ENCODE measurements around the gene RNPEP. TPM values are rescaled to one million over a fixed set of nuclear protein-coding genes. Genes with fewer than 3 reads are reported as not detected.
A peak's percentile ranks its signal among the peaks of the same experiment; 100 is the strongest.

The RNPEP gene
- total and polyA plus RNA-seq, 2 of the 13 experiments (the other 11 are each of a cell fraction or from before 2014, with no cell fraction given): 20.6 to 38.4 TPM

GRCh38 chr1:201982623-201983379 is at the start of gene RNPEP (continued):
- TF ChIP-seq ZBTB40 (IDR thresholded peaks at IDR 0.05) (no peak; the same call in 1 of the 2 replicates), ZBTB40 (CRISPR knock-in tag; IDR thresholded peaks at IDR 0.05) (peak; percentile 77), ZNF251 (CRISPR knock-in tag; IDR thresholded peaks at IDR 0.05) (no peak), ZBTB26 (CRISPR knock-in tag; IDR thresholded peaks at IDR 0.05; ENCODE audit: borderline replicate concordance) (no peak), ZNF484 (CRISPR knock-in tag; IDR thresholded peaks at IDR 0.05; ENCODE audit: borderline replicate concordance, low read depth) (no peak), ZNF441 (CRISPR knock-in tag; IDR thresholded peaks at IDR 0.05; ENCODE audit: borderline replicate concordance) (no peak), ZNF512B (CRISPR knock-in tag; IDR thresholded peaks at IDR 0.05; ENCODE audit: borderline replicate concordance) (0 out of 2 replicates have a peak, but pooled peaks have one; percentile 50), ZNF841 (CRISPR knock-in tag; IDR thresholded peaks at IDR 0.05; ENCODE audit: borderline replicate concordance) (peak; percentile 51; the same call in 1 of the 2 replicates), ZNF101 (CRISPR knock-in tag; IDR thresholded peaks at IDR 0.05; ENCODE audit: borderline replicate concordance, low read depth) (0 out of 2 replicates have a peak, but pooled peaks have one; percentile 27), ZFAT (CRISPR knock-in tag; conservative IDR thresholded peaks at IDR 0.05) (no peak), ETS1 (CRISPR knock-in tag; IDR thresholded peaks at IDR 0.05) (no peak; the same call in 1 of the 2 replicates), FIP1L1 (IDR thresholded peaks at IDR 0.05; ENCODE audit: borderline replicate concordance, insufficient read depth, low read depth, low read length) (no peak), KMT2A (CRISPR knock-in tag; IDR thresholded peaks at IDR 0.05) (peak; percentile 39)

Data from HepG2 (cell line).